ENCODE measurements around the gene IGF2BP1.

GRCh38 chr17:49012769-49013255 is 15.6 kb downstream of the IGF2BP1 start:
- TF ChIP-seq SP4 (IDR thresholded peaks at IDR 0.05; ENCODE audit: low read length) (no peak), POLR2AphosphoS5 (IDR thresholded peaks at IDR 0.05; ENCODE audit: low read depth, low read length) (no peak), EP300 (IDR thresholded peaks at IDR 0.05; ENCODE audit: borderline replicate concordance in 1 of 2, low read depth in 2 of 2, low read length in 2 of 2) (no peak), ATF2 (IDR thresholded peaks at IDR 0.05; ENCODE audit: low read length) (no peak), CHD7 (IDR thresholded peaks at IDR 0.05; ENCODE audit: insufficient replicate concordance, low read length) (no peak), CTCF (IDR thresholded peaks at IDR 0.05; ENCODE audit: control extremely low read depth in 1 of 3, insufficient read depth in 1 of 3, low read depth in 1 of 3, low read length in 3 of 3) (no peak), POLR2A (IDR thresholded peaks at IDR 0.05; ENCODE audit: control extremely low read depth in 1 of 2, low read depth in 2 of 2, low read length in 2 of 2) (no peak)
